Right lobe of liver (tissue), 6 donors: ENCODE results near the gene IPCEF1. TPM values are rescaled to one million over a fixed set of nuclear protein-coding genes. Genes with fewer than 3 reads are reported as not detected.
A peak's percentile ranks its signal among the peaks of the same experiment; 100 is the strongest.

Experiments used
- ATAC-seq, 4 donors: fragments of 200-7000 bp; cut with Tn5 transposase; one replicate each; pipeline ENCODE4 v1.9.1; 2020; ENCODE audit warnings: mild to moderate bottlenecking in 4 of 4, moderate library complexity in 4 of 4
- DNase-seq, 3 donors: peaks; one replicate each; pipeline ENCODE4 v3.0.0-alpha.2; 2020
- H3K27ac ChIP-seq, 3 donors: fragments of 200-600 bp; one replicate each; pipeline ENCODE4 v1.8.0; 2022
- H3K27me3 ChIP-seq, 2 donors: fragments of 200-600 bp; one replicate each; pipeline ENCODE4 v1.8.0; 2022
- H3K36me3 ChIP-seq, 4 donors: fragments of 200-600 bp; sonication (generic) in 1 of 4; one replicate each; pipeline versions ENCODE4 v1.5.1 to v1.8.0; 2017 to 2022; ENCODE audit warnings: control low read depth in 1 of 4
- H3K4me1 ChIP-seq, 4 donors: fragments of 200-600 bp; sonication (generic) in 1 of 4; one replicate each; pipeline versions ENCODE4 v1.5.1 to v1.8.0; 2017 to 2022; ENCODE audit warnings: control low read depth in 1 of 4
- H3K4me3 ChIP-seq, 3 donors: fragments of 200-600 bp; one replicate each; pipeline ENCODE4 v1.8.0; 2022
- H3K9me3 ChIP-seq, 4 donors: fragments of 200-600 bp; sonication (generic) in 1 of 4; one replicate each; pipeline versions ENCODE4 v1.5.1 to v1.8.0; 2017 to 2022; ENCODE audit warnings: control low read depth in 1 of 4
- CTCF ChIP-seq, 4 donors: fragments of 200-600 bp in 3 of 4; fragments of 450-650 bp in 1 of 4; IDR thresholded peaks; one replicate each; pipeline versions ENCODE4 v1.5.1 to v1.8.0; 2016 to 2022; ENCODE audit warnings: antibody characterized with exemption in 4 of 4, mild to moderate bottlenecking in 2 of 4
- POLR2A ChIP-seq: fragments of 450-650 bp; IDR thresholded peaks from one replicate; pipeline ENCODE4 v1.6.1; 2017; ENCODE audit warnings: antibody characterized with exemption, mild to moderate bottlenecking
- WGBS: methylation state at CpG from one replicate; pipeline ENCODE4 v1.1.6; 2018; ENCODE audit warnings: low coverage, low lambda C conversion rate; ENCODE audit not compliant: insufficient coverage; ENCODE audit errors: missing lambda C conversion rate; 5-methylcytosine and 5-hydroxymethylcytosine counted together
- intact Hi-C, 2 donors: fragments of 100-400 bp; cut with DNase I; formaldehyde crosslinking; loops; one replicate each; pipeline versions ENCODE4 v1.11.2 to v1.14.1; 2022
- total RNA-seq, 6 experiments: library from RNA; depleted of rRNA in 2 of 6; stranded (reverse); fragments of >200 nt in 2 of 6; fragmentation: NEBNext Ultra II Directional in 3 of 6; extraction: Animal tissue kit (Norgen Biotek cat#: 25700) in 3 of 6; gene quantifications; one replicate each; pipeline versions ENCODE4 v1.1.0 to v1.2.4, GENCODE V29; 2016 to 2023
- donor health status: DM: no; HTN: yes; CAD: no.
- donor health status: DM: no; HTN: no; CAD: no.
- donor health status: DM: no; HTN: no; CAD: no.
- donor health status: DM: no; HTN: yes; CAD: no.
- donor health status: DM: no; HTN: yes; CAD: no.

IPCEF1 gene
- total RNA-seq, 6 experiments from 2014 or later, result 0.90 to 3.0 (median 1.4) TPM

- H3K4me3 ChIP-seq, result no peak overlapping the region
- no peaks in the 10 kb centered on the region for H3K36me3 ChIP-seq
- H3K4me1 ChIP-seq, result peaks cover 0 to 10% (median 0%) of the 10 kb centered on the region in 4 donors
- peak; percentile 25 to 71 (median 57) for ATAC-seq
- no peak for TF ChIP-seq POLR2A
- TF ChIP-seq CTCF (IDR thresholded peaks at IDR 0.05), result no peak
- H3K27ac ChIP-seq, result no peak overlapping the region
- intact Hi-C loops, result no loop called here
- DNase-seq, result no peak
- no peaks in the 10 kb centered on the region for H3K9me3 ChIP-seq
- 60% methylated on average over 7 of the region's 10 CpGs for WGBS
- H3K27me3 ChIP-seq, result no peaks in the 10 kb centered on the region
These were observed 54.5 kb downstream of the IPCEF1 start for GRCh38 chr6:154301839-154302752.

DNA sequence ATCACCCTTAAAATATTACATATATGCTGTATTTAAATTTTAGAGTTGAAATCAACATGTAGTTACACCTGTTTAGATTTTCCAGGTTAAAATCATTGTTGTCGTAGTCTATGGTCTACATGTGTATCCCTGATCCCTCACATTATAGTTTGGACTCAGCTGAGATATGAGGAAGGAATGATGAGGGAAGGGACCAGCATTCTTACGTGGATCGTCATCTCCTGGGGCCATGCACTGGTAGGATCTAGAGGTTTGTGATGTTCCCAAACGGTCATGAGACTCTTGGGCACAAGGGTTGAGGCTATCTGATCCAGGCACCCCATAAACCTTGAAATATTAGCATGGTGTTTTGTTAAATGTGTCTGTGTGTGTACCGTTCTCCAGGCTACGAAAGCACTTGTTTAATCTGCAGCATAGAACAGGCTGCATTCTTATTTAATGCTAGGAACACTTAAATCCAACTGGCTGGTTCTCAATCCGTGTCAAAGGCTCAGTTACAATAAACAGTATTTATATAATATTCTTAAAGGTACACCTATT, 55.4 kb downstream of the IPCEF1 start:
- intact Hi-C loops, result no loop called here
- H3K36me3 ChIP-seq, result no peaks in the 10 kb centered on the region
- no peak overlapping the region for H3K27ac ChIP-seq
- 79% methylated on average over 6 of the region's 7 CpGs for WGBS
- no peak for TF ChIP-seq POLR2A
- TF ChIP-seq CTCF (IDR thresholded peaks at IDR 0.05), result no peak
- H3K9me3 ChIP-seq, result no peaks in the 10 kb centered on the region
- DNase-seq (no peak), ATAC-seq (no peak)
- no peaks in the 10 kb centered on the region for H3K27me3 ChIP-seq
- no peak overlapping the region for H3K4me3 ChIP-seq
- peaks cover 0 to 10% (median 0%) of the 10 kb centered on the region in 4 donors for H3K4me1 ChIP-seq

DNA sequence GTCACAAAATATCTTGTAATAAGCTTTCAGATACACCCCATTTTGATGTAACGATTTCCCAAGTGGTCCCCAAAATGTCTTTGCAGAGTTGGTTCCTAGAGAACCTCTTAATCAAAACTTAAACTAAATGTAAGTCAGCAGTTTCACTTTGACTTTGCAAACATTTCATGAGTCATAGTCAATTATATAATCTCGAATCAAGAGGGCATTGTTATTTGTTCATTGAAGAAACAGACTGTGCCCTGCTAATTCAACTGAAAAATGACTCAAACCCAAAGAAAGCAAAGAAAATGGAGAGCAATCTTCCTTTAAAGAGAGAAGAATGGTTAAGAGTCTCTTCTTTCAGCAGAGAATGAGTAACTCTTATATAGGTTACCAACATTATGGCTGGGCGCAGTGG, 58.3 kb downstream of the IPCEF1 start:
- Histone ChIP-seq H3K4me3 (no peak overlapping the region), H3K27ac (no peak overlapping the region), H3K27me3 (no peaks in the 10 kb centered on the region), H3K9me3 (no peaks in the 10 kb centered on the region), H3K4me1 (peaks cover 0 to 10% (median 0%) of the 10 kb centered on the region in 4 donors), H3K36me3 (no peaks in the 10 kb centered on the region)
- TF ChIP-seq CTCF (IDR thresholded peaks at IDR 0.05) (no peak), POLR2A (no peak)
- intact Hi-C loops, result no loop called here
- ATAC-seq (peak; percentile 52 to 81 (median 68)), DNase-seq (no peak)
- WGBS, result 56% methylated on average over 3 of the region's 3 CpGs

DNA sequence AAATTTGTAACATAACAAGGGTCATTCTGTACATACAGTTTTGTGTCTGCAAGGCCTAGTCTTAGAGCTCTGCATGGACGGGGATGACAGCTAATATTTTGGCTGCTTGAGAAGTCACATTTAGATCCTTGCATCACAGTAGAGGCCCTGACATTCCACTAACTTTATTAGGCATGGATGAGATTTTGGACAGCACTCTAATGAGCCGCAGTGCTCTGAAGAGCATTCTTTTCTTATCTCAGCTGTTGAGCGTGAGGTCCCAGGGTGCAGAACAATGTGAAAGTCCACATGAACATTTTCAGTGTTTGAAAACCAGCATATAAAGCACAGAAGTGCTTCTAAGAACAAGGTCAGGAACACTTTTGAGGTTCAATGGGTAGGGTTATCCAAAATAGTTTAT, 58.9 kb downstream of the IPCEF1 start:
- intact Hi-C loops, result no loop called here
- DNase-seq (no peak), ATAC-seq (peak in 2 of 4 donors; percentile 11 to 43)
- TF ChIP-seq POLR2A, result no peak
- no peak for TF ChIP-seq CTCF (IDR thresholded peaks at IDR 0.05)
- no peak overlapping the region for H3K27ac ChIP-seq
- H3K4me3 ChIP-seq, result no peak overlapping the region
- H3K27me3 ChIP-seq, result no peaks in the 10 kb centered on the region
- no peaks in the 10 kb centered on the region for H3K36me3 ChIP-seq
- 56% methylated on average over 2 of the region's 3 CpGs for WGBS
- peaks cover 0 to 10% (median 0%) of the 10 kb centered on the region in 4 donors for H3K4me1 ChIP-seq
- H3K9me3 ChIP-seq, result no peaks in the 10 kb centered on the region
